ENCODE measurements around the gene CENPX. TPM values are rescaled to one million over a fixed set of nuclear protein-coding genes. Genes with fewer than 3 reads are reported as not detected.

The CENPX gene
- total RNA-seq, 1 experiment from 2014 or later = 187 TPM

DNA sequence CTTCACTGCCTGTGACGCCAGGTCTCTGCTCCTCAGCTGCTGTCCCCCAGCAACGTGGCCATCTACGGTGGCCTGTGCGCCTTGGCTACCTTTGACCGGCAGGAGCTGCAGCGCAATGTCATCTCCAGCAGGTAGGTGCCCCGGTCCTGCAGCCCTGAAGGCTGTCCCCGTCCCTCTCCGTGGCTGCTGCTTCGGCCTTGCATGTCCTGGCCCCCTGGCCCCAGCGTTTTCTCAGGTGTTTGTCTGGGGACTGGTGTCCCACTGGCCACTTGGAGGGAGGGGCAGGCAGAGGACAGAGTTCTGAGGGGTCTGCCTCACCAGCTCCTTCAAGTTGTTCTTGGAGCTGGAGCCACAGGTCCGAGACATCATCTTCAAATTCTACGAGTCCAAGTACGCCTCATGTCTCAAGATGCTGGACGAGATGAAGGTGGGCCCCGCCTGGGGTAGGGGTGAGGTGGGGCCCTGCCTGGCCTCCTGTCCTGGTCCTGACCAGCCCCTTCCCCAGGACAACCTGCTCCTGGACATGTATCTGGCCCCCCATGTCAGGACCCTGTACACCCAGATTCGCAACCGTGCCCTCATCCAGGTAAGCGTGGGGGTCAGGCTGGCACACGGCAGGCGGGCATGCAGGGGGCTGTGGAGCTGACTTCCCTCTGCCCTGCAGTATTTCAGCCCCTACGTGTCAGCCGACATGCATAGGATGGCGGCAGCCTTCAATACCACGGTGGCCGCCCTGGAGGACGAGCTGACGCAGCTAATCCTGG, 33.5 kb upstream of the CENPX start:
- intact Hi-C loops (cut with micrococcal nuclease; ENCODE audit: unreplicated experiment) (no loop called here), in situ Hi-C loops (cut with HindIII; ENCODE audit: low pct_unique_long_range_greater_than_20kb, low sequenced_read_pairs) (loop anchor here (10.0 kb wide), 1 partner anchor 79 kb away; no protein-coding TSS in a partner anchor)
- no peak for ATAC-seq
- Histone ChIP-seq H3K4me1 (ENCODE audit: control insufficient read depth, insufficient read depth, low read length) (peaks cover 26% of the 10 kb centered on the region), H3K9me3 (ENCODE audit: control insufficient read depth, insufficient read depth, low read depth, low read length) (no peaks in the 10 kb centered on the region), H3K27ac (ENCODE audit: low read length) (no peak overlapping the region), H3K4me3 (ENCODE audit: low read depth in 2 of 2, low read length in 2 of 2) (no peak overlapping the region), H3K36me3 (ENCODE audit: control insufficient read depth, insufficient read depth, low read length) (peaks cover 10% of the 10 kb centered on the region), H3K27me3 (ENCODE audit: control insufficient read depth, insufficient read depth, low read length) (no peaks in the 10 kb centered on the region)
- TF ChIP-seq SIN3A (IDR thresholded peaks at IDR 0.05; ENCODE audit: borderline replicate concordance, insufficient read depth, low read depth, low read length) = no peak
- TF ChIP-seq, protein P1, sequence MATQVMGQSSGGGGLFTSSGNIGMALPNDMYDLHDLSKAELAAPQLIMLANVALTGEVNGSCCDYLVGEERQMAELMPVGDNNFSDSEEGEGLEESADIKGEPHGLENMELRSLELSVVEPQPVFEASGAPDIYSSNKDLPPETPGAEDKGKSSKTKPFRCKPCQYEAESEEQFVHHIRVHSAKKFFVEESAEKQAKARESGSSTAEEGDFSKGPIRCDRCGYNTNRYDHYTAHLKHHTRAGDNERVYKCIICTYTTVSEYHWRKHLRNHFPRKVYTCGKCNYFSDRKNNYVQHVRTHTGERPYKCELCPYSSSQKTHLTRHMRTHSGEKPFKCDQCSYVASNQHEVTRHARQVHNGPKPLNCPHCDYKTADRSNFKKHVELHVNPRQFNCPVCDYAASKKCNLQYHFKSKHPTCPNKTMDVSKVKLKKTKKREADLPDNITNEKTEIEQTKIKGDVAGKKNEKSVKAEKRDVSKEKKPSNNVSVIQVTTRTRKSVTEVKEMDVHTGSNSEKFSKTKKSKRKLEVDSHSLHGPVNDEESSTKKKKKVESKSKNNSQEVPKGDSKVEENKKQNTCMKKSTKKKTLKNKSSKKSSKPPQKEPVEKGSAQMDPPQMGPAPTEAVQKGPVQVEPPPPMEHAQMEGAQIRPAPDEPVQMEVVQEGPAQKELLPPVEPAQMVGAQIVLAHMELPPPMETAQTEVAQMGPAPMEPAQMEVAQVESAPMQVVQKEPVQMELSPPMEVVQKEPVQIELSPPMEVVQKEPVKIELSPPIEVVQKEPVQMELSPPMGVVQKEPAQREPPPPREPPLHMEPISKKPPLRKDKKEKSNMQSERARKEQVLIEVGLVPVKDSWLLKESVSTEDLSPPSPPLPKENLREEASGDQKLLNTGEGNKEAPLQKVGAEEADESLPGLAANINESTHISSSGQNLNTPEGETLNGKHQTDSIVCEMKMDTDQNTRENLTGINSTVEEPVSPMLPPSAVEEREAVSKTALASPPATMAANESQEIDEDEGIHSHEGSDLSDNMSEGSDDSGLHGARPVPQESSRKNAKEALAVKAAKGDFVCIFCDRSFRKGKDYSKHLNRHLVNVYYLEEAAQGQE (IDR thresholded peaks at IDR 0.05; ENCODE audit: insufficient read depth in 1 of 2, low read depth in 2 of 2, low read length in 1 of 2) = no peak
- TF ChIP-seq POLR2AphosphoS5 (IDR thresholded peaks at IDR 0.05; ENCODE audit: low read depth, low read length) = no peak
- TF ChIP-seq, protein P2, sequence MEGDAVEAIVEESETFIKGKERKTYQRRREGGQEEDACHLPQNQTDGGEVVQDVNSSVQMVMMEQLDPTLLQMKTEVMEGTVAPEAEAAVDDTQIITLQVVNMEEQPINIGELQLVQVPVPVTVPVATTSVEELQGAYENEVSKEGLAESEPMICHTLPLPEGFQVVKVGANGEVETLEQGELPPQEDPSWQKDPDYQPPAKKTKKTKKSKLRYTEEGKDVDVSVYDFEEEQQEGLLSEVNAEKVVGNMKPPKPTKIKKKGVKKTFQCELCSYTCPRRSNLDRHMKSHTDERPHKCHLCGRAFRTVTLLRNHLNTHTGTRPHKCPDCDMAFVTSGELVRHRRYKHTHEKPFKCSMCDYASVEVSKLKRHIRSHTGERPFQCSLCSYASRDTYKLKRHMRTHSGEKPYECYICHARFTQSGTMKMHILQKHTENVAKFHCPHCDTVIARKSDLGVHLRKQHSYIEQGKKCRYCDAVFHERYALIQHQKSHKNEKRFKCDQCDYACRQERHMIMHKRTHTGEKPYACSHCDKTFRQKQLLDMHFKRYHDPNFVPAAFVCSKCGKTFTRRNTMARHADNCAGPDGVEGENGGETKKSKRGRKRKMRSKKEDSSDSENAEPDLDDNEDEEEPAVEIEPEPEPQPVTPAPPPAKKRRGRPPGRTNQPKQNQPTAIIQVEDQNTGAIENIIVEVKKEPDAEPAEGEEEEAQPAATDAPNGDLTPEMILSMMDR (IDR thresholded peaks at IDR 0.05) = no peak
- no peak; the same call in 1 of the 2 replicates for TF ChIP-seq TCF7L2 (IDR thresholded peaks at IDR 0.05; ENCODE audit: low read depth, low read length)
- BruUV-seq (replicated peaks) = no TSS peak
- DNase-seq (ENCODE audit: low read depth, low spot score) = no peak
- POLR2A ChIA-PET = no interaction called here
- CTCF ChIA-PET = interaction anchor here (1.1 to 1.6 kb wide), 2 partner anchors 19 to 26 kb away, joined by 4 to 7 read pairs; partner anchors contain the start of gene DCXR

DNA sequence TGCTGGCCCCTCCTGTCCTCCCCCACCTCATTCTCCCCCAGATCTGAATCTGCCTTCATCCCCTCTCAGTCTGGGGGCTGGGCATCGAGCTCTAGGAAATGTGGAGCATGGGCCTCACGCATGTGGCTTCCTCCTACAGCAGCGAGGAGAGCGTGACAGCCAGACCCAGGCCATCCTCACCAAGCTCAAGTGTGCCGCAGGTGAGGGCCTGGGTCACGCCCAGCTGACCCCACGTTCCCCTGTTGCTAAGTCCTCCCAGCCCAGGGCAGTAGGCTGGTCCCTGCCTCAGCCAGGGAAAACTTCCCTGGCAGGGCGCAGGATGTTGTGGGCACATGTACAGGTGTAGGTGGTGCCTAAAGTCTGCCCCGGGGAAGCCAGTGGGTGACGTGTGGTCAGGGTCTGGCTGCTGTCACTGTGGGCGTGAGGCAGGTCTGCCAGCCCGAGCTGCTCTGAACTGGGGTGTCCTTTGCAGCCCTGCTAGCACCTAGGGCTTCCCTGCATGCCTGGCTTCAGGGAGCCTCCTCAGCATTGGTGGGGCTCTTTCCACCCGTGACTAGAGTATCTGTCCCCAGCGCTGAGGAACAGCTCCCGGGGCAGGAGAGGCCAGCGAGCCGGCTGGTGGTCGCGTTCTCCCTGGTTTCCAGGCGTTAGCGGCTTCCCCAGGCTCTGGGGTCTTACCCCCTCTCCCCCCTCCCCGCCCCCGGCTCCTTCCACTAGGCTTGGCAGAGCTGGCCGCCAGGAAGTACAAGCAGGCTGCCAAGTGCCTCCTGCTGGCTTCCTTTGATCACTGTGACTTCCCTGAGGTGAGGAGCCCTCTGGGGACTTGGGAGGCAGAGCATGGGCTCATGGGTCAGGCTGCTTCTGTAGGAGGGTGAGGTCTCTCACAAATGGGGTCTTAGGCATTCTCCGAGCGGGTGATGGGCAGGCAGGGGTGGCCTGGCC, 32.6 kb upstream of the CENPX start:
- DNase-seq (ENCODE audit: low read depth, low spot score) (no peak), ATAC-seq (no peak)
- ChIA-PET POLR2A (interaction anchor here (0.7 kb wide), 1 partner anchor 36 kb away, joined by 4 read pairs; no protein-coding TSS in a partner anchor), CTCF (no interaction called here)
- intact Hi-C loops (cut with micrococcal nuclease; ENCODE audit: unreplicated experiment) (no loop called here), in situ Hi-C loops (cut with HindIII; ENCODE audit: low pct_unique_long_range_greater_than_20kb, low sequenced_read_pairs) (loop anchor here (10.0 kb wide), 1 partner anchor 80 kb away; no protein-coding TSS in a partner anchor)
- no TSS peak for BruUV-seq (replicated peaks)
- TF ChIP-seq POLR2AphosphoS5 (IDR thresholded peaks at IDR 0.05; ENCODE audit: low read depth, low read length) = peak; percentile 1; the same call in 1 of the 2 replicates
- TF ChIP-seq, protein P1 (IDR thresholded peaks at IDR 0.05; ENCODE audit: insufficient read depth in 1 of 2, low read depth in 2 of 2, low read length in 1 of 2) = 0 out of 4 replicates have a peak, but pooled peaks of 1 of the 2 experiments have one; percentile 21
- no peak for TF ChIP-seq SIN3A (IDR thresholded peaks at IDR 0.05; ENCODE audit: borderline replicate concordance, insufficient read depth, low read depth, low read length)
- TF ChIP-seq, protein P2 (IDR thresholded peaks at IDR 0.05) = no peak
- peak; percentile 48; the same call in 1 of the 2 replicates for TF ChIP-seq TCF7L2 (IDR thresholded peaks at IDR 0.05; ENCODE audit: low read depth, low read length)
- peaks cover 31% of the 10 kb centered on the region for H3K4me1 ChIP-seq (ENCODE audit: control insufficient read depth, insufficient read depth, low read length)
- H3K9me3 ChIP-seq (ENCODE audit: control insufficient read depth, insufficient read depth, low read depth, low read length) = no peaks in the 10 kb centered on the region
- H3K27ac ChIP-seq (ENCODE audit: low read length) = no peak overlapping the region
- H3K36me3 ChIP-seq (ENCODE audit: control insufficient read depth, insufficient read depth, low read length) = peaks cover 9% of the 10 kb centered on the region
- no peaks in the 10 kb centered on the region for H3K27me3 ChIP-seq (ENCODE audit: control insufficient read depth, insufficient read depth, low read length)
- H3K4me3 ChIP-seq (ENCODE audit: low read depth in 2 of 2, low read length in 2 of 2) = no peak overlapping the region
